ENCODE measurements around the gene LDLRAD3.

Gene LDLRAD3

GRCh38 chr11:36213393-36213840, 269.6 kb downstream of the LDLRAD3 start:
- DNase-seq (ENCODE audit: low read depth) = no peak

GRCh38 chr11:36214480-36214879, 270.6 kb downstream of the LDLRAD3 start:
- DNase-seq (ENCODE audit: low read depth) = no peak

GRCh38 chr11:36214976-36215692, 271.3 kb downstream of the LDLRAD3 start:
- no peak for DNase-seq (ENCODE audit: low read depth)

GRCh38 chr11:36215693-36216060, 271.8 kb downstream of the LDLRAD3 start:
- DNase-seq (ENCODE audit: low read depth) = no peak

- no peak for DNase-seq (ENCODE audit: low read depth)
Measured at GRCh38 chr11:36216061-36216615, 272.3 kb downstream of the LDLRAD3 start.

GRCh38 chr11:36218283-36218921, 274.5 kb downstream of the LDLRAD3 start:
- DNase-seq (ENCODE audit: low read depth) = no peak

- no peak for DNase-seq (ENCODE audit: low read depth)
Measured at GRCh38 chr11:36219996-36220395, 276.1 kb downstream of the LDLRAD3 start.

GRCh38 chr11:36222831-36223635, 279.2 kb downstream of the LDLRAD3 start:
- DNase-seq (ENCODE audit: low read depth) = no peak

- no peak for DNase-seq (ENCODE audit: low read depth)
Measured at GRCh38 chr11:36224209-36224882, 280.5 kb downstream of the LDLRAD3 start.

GRCh38 chr11:36227044-36227443, 283.2 kb downstream of the LDLRAD3 start:
- no peak for DNase-seq (ENCODE audit: low read depth)

GRCh38 chr11:36228689-36229088, 284.8 kb downstream of the LDLRAD3 start:
- no peak for DNase-seq (ENCODE audit: low read depth)

GRCh38 chr11:36229091-36229705, 285.3 kb downstream of the LDLRAD3 start:
- no peak for DNase-seq (ENCODE audit: low read depth)

GRCh38 chr11:36230779-36231699, 287.2 kb downstream of the LDLRAD3 start:
- no peak for DNase-seq (ENCODE audit: low read depth)

- DNase-seq (ENCODE audit: low read depth) = no peak
Measured at GRCh38 chr11:36233204-36233603, 289.3 kb downstream of the LDLRAD3 start.

- no peak for DNase-seq (ENCODE audit: low read depth)
Measured at GRCh38 chr11:36234825-36235224, 291.0 kb downstream of the LDLRAD3 start.

GRCh38 chr11:36235750-36236149, 291.9 kb downstream of the LDLRAD3 start:
- DNase-seq (ENCODE audit: low read depth) = no peak

- no peak for DNase-seq (ENCODE audit: low read depth)
Measured at GRCh38 chr11:36237391-36237790, 293.5 kb downstream of the LDLRAD3 start.

GRCh38 chr11:36238036-36238631, 294.3 kb downstream of the LDLRAD3 start:
- DNase-seq (ENCODE audit: low read depth) = no peak

- DNase-seq (ENCODE audit: low read depth) = no peak
Measured at GRCh38 chr11:36238881-36239280, 295.0 kb downstream of the LDLRAD3 start.

GRCh38 chr11:36239636-36240035, 295.8 kb downstream of the LDLRAD3 start:
- no peak for DNase-seq (ENCODE audit: low read depth)

Measured in CMK (cell line).